ENCODE results near the gene NEFH.

The NEFH gene

DNA sequence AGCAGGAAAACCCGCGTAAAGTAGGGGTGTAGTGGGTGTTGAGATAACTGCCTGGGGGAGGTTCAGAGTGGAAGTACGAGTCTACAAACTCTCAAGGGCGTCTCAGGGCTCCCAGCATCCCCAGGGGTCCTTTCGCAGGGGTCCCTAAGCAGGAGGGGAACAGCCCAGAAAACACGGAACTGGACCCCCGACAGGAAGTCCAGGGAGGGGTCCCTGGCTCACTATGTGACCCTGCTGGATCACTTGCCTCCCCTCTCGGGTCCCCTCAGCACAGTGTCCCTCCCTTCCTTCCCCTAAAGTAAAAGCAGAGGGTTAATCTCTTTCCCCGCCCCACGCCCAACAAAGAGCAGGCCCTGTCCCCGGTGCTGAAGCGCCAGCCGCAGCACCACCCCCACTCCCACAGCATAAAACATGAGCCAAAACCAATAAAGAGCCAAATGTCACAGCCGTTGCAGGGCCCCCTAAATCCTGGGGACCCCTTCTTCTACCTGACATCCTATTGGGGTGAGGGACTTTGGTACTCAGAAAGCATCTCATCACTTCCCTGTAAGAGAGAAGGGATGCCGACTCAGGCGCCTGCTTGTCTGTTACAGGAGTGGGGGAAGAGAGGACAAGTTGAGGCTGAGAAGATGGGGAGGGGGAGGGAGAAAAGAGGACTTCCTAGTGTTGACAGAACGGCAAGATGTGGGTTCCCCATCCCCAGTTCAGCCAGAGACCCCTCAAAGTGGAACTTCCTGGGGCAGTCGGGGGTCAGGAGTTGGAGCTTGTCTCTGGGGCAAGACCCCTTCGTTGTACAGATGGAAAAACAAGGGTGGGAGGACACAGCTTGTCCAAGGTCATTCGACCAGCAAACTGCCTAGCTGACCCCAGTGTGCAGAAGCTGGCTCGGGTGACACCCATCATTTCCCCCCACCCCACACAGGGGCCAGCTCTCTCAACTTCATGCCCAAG, 1.4 kb upstream of the NEFH start:
- DNase-seq = no peak
- H3K36me3 ChIP-seq = no peaks in the 10 kb centered on the region
- TF ChIP-seq, protein P1, sequence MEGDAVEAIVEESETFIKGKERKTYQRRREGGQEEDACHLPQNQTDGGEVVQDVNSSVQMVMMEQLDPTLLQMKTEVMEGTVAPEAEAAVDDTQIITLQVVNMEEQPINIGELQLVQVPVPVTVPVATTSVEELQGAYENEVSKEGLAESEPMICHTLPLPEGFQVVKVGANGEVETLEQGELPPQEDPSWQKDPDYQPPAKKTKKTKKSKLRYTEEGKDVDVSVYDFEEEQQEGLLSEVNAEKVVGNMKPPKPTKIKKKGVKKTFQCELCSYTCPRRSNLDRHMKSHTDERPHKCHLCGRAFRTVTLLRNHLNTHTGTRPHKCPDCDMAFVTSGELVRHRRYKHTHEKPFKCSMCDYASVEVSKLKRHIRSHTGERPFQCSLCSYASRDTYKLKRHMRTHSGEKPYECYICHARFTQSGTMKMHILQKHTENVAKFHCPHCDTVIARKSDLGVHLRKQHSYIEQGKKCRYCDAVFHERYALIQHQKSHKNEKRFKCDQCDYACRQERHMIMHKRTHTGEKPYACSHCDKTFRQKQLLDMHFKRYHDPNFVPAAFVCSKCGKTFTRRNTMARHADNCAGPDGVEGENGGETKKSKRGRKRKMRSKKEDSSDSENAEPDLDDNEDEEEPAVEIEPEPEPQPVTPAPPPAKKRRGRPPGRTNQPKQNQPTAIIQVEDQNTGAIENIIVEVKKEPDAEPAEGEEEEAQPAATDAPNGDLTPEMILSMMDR (IDR thresholded peaks at IDR 0.05; ENCODE audit: low read depth, low read length) = no peak
- H3K4me1 ChIP-seq = peaks cover 37% of the 10 kb centered on the region
- H3K9me3 ChIP-seq = peaks cover 12% of the 10 kb centered on the region
- H3K27me3 ChIP-seq = peaks cover 22% of the 10 kb centered on the region
- peak overlapping the region; percentile 46 for H3K4me3 ChIP-seq (ENCODE audit: low read depth, low read length)

DNA sequence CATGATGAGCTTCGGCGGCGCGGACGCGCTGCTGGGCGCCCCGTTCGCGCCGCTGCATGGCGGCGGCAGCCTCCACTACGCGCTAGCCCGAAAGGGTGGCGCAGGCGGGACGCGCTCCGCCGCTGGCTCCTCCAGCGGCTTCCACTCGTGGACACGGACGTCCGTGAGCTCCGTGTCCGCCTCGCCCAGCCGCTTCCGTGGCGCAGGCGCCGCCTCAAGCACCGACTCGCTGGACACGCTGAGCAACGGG, 169 bp downstream of the NEFH start:
- Histone ChIP-seq H3K36me3 (no peaks in the 10 kb centered on the region), H3K4me3 (ENCODE audit: low read depth, low read length) (peak overlapping the region; percentile 45), H3K4me1 (peaks cover 33% of the 10 kb centered on the region), H3K27me3 (peaks cover 22% of the 10 kb centered on the region), H3K9me3 (peaks cover 12% of the 10 kb centered on the region)
- DNase-seq = no peak
- TF ChIP-seq, protein P1 (IDR thresholded peaks at IDR 0.05; ENCODE audit: low read depth, low read length) = no peak

DNA sequence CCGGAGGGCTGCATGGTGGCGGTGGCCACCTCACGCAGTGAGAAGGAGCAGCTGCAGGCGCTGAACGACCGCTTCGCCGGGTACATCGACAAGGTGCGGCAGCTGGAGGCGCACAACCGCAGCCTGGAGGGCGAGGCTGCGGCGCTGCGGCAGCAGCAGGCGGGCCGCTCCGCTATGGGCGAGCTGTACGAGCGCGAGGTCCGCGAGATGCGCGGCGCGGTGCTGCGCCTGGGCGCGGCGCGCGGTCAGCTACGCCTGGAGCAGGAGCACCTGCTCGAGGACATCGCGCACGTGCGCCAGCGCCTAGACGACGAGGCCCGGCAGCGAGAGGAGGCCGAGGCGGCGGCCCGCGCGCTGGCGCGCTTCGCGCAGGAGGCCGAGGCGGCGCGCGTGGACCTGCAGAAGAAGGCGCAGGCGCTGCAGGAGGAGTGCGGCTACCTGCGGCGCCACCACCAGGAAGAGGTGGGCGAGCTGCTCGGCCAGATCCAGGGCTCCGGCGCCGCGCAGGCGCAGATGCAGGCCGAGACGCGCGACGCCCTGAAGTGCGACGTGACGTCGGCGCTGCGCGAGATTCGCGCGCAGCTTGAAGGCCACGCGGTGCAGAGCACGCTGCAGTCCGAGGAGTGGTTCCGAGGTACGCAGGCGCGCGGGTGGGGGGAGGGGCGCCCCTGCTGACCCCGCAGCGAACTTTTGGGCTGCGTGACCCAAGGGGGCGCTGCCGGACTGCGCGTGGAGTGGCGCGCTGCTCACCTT, 670 bp downstream of the NEFH start:
- no peaks in the 10 kb centered on the region for H3K36me3 ChIP-seq
- DNase-seq = peak; percentile 57
- peaks cover 22% of the 10 kb centered on the region for H3K27me3 ChIP-seq
- H3K4me3 ChIP-seq (ENCODE audit: low read depth, low read length) = peak overlapping the region; percentile 45
- H3K9me3 ChIP-seq = peaks cover 12% of the 10 kb centered on the region
- TF ChIP-seq, protein P1 (IDR thresholded peaks at IDR 0.05; ENCODE audit: low read depth, low read length) = peak; percentile 36; the same call in 1 of the 2 replicates
- peaks cover 28% of the 10 kb centered on the region for H3K4me1 ChIP-seq

DNA sequence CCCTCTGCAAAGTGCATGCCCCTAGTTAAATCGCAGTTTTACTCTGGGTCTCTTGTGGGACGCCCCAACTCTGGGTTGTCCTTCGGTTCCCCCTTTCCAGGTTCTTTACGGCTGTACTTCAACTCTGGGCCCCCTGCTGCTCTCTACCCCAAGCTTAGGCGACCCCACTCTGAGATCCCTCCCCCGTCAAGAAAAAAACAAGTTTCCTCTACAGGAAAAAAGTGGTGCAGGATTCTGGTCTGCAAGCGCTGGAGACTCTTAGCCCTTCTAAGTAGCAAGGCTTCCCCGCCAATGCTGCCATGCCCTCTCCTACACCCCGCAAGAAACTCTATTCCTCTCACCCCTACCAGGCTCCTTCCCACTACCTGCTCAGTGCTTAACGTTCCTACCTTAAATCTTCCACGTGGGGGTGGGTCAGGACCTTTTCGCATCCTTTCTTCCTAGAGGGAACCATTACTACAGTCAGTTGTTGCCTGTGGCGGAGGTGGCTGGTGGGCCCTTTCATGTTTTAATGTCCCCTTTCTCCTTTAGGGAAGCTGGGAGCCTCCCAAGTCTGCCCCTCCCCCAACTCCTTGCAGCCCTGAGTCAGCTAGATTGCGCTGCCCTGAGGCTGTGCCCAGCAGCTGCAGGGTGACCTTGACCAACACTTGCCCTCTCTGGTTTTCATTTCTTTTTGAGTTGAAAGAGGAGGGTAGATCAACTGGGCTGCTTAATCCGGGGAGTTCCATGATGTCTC, 1.4 kb downstream of the NEFH start:
- Histone ChIP-seq H3K27me3 (peaks cover 22% of the 10 kb centered on the region), H3K4me3 (ENCODE audit: low read depth, low read length) (peak overlapping the region; percentile 45), H3K4me1 (peaks cover 21% of the 10 kb centered on the region), H3K9me3 (peaks cover 12% of the 10 kb centered on the region), H3K36me3 (no peaks in the 10 kb centered on the region)
- TF ChIP-seq, protein P1 (IDR thresholded peaks at IDR 0.05; ENCODE audit: low read depth, low read length) = no peak
- DNase-seq = no peak

DNA sequence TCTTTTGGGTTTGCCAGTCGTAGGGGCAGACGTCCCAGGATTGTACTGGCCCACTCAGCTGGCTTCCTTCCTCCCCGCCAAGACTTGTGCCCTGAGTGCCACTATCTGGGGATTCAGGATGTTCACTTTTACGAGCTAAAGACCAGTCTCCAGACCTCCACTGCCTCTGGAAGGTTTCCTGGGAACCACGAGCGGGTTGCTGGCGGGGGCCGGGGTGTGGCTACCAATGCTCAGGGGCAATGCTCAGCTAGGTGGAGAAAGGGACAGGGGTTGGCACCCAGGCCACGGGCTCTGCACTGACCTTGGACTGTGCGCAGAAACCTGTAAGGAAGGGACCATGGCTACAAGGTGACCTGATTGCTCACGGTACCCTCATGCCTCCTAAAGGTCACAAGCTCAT, 2.2 kb downstream of the NEFH start:
- Histone ChIP-seq H3K27me3 (peaks cover 22% of the 10 kb centered on the region), H3K4me1 (peaks cover 16% of the 10 kb centered on the region), H3K36me3 (no peaks in the 10 kb centered on the region), H3K9me3 (peaks cover 12% of the 10 kb centered on the region), H3K4me3 (ENCODE audit: low read depth, low read length) (no peak overlapping the region)
- TF ChIP-seq, protein P1 (IDR thresholded peaks at IDR 0.05; ENCODE audit: low read depth, low read length) = no peak
- DNase-seq = no peak
